Retinal pigment epithelial cell (primary cell): ENCODE results near the gene ELMO1.

ENCODE experiments used
- DNase-seq: peaks from one replicate; pipeline ENCODE4 v3.0.0-alpha.2; 2010; ENCODE audit warnings: low read depth
- H3K4me3 ChIP-seq: 2 replicates; pipeline ENCODE4 v1.5.1; 2011; ENCODE audit warnings: mild to moderate bottlenecking, low read length, control low read depth, moderate library complexity
- CTCF ChIP-seq: conservative IDR thresholded peaks from 2 replicates; pipeline ENCODE4 v1.5.1; 2011; ENCODE audit warnings: low read depth, low read length, control low read depth, inconsistent platforms

The ELMO1 gene

GRCh38 chr7:37442268-37442667, 6.4 kb downstream of the ELMO1 start:
- TF ChIP-seq CTCF = no peak
- H3K4me3 ChIP-seq = no peak overlapping the region
- no peak for DNase-seq

DNA sequence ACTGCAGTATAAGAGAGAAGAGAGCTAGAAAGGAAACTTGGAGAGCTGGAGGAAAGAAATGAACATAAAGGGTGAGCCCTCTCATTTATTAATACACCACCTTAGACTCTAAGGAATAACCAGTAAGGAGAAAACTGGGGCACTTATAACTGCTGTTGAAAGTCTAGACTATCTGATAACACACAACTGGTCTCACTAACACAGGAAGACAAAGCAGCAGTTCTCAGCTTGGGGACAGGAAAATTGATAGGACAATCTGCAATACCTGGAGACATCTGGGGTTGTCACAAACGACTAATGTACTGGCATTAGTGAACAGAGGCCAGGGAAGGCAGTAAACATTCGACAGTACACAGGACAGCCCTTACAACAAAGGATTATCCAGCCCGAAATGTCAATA, 6.8 kb downstream of the ELMO1 start:
- H3K4me3 ChIP-seq = no peak overlapping the region
- DNase-seq = no peak
- TF ChIP-seq CTCF = no peak

DNA sequence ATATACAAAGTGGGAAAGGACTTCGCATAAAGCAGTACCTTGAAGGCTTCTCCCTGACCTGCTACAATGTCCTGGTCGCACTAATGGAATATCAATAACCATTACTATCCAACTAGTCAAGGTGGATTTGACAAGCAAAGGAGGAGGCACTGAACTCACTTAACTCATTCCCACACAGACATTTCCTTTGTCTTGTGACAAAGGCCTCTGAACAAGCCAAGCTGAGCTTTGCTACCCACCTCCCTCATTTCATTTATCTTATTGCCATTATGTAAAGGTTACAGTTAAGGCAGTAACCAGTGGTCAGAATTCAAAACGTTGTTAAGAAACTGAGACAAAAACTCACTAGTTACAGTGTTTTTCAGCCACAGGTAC, 7.3 kb downstream of the ELMO1 start:
- no peak for DNase-seq
- H3K4me3 ChIP-seq = no peak overlapping the region
- TF ChIP-seq CTCF = no peak

DNA sequence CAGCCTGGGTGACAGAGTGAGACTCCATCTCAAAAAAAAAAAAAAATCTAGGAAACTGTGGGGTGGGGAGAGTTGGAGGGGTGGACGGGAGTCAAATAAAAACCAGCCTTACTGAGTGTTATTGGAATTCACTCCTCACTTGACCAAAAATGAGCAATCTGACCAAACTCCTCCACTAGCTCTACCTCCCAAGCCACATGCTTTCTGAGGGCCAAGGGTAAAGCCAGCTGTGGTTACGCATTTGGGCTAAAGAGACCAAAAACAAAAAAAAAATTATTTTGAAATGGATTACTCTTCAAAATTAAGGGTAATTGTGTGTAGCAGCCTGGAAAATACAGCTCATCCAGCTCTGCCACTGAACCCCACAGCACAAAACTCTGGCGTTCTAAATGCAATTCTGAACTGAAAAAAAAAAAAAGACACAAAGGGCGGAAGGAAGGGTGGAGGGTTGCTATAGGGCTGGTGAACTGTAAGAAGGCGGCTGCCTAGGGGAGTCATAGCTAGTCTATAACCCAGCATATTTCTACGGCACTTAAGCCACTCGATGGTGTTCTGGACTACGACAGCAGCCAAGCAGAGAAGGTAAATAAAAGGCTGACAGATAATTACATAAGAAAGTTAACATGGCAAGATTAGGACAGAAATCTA, 7.8 kb downstream of the ELMO1 start:
- TF ChIP-seq CTCF = no peak
- H3K4me3 ChIP-seq = no peak overlapping the region
- DNase-seq = no peak

DNA sequence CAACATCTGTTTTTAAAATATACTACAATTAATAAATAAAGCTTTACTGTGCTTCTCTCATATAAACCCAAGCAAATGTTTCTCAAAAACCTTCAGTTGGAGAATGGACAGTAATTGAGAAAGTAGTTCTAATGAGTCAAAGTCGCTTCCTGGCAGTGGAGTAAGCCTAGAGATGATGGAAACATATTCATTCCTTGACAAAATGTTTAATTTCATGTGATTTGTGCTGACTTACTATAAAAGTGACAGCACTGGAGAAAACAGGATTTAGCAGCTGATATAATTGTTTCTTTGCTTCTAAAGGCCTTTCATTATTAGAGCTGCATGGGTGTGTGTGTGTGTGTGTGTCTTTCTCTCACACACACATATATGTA, 9.0 kb downstream of the ELMO1 start:
- TF ChIP-seq CTCF = no peak
- no peak for DNase-seq
- H3K4me3 ChIP-seq = no peak overlapping the region

- no peak for DNase-seq
- TF ChIP-seq CTCF = no peak
Measured at GRCh38 chr7:37438906-37439652, 9.6 kb downstream of the ELMO1 start.

DNA sequence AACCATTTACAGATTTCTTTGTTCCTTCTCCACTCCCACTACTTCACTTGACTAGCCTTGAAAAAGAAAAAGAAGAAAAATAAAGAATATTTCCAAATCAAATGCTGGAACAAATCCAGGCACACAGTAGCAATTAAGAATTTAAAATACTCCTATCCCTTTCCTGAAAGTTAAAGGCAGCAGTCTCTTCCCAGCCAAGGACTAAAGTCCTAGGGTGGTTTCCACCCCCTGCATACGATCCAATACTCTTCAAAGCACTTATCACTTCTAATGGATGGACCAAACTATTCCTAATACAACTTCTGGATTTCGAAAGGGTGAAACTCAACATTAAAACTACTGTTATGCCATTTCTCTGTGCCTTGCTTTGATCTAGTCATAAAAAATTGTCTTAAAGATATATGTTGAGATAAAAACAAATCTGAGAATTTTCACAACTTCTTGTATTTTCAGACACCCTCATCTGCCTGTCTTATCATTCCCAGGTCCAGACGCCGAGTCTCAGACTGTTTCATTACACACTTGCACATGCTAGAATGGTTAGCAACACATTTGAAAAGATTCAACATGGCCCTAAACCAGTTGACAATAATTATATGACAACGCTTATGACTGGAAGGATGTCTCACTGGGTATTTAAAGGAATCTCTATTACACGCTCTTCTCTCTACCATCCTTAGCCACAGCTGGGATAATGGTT, 13.4 kb downstream of the ELMO1 start:
- DNase-seq = no peak
- TF ChIP-seq CTCF = no peak
- H3K4me3 ChIP-seq = no peak overlapping the region

More at GRCh38 chr7:37438906-37439652, 9.6 kb downstream of the ELMO1 start:
- H3K4me3 ChIP-seq = no peak overlapping the region
